AG04449 (cell line): ENCODE results near the gene UBL4A.
"Not testable (repeated sequence)": the region's sequence is repeated elsewhere in the genome, so short reads cannot be mapped to it uniquely, and the experiment has no call there.

ENCODE experiments used
- CTCF ChIA-PET: fragments of 350-600 bp; formaldehyde crosslinking; extraction: SDS; loops from one replicate; lab custom pipeline; 2021; ENCODE audit warnings: antibody characterized with exemption; lab: Yijun Ruan, JAX
- POLR2A ChIA-PET: fragments of 400-600, 350-600 bp; formaldehyde crosslinking; extraction: SDS; loops from one replicate; lab custom pipeline; 2020; ENCODE audit warnings: antibody characterized with exemption, inconsistent platforms; lab: Yijun Ruan, JAX
- DNase-seq: peaks from one replicate; pipeline ENCODE4 v3.0.0-alpha.2; 2010; ENCODE audit warnings: low read depth, low spot score
- H3K4me3 ChIP-seq: 2 replicates; pipeline ENCODE4 v1.5.1; 2011; ENCODE audit warnings: low read depth, mild to moderate bottlenecking, control low read depth, low read length
- CTCF ChIP-seq: IDR thresholded peaks from one replicate; pipeline ENCODE4 v1.5.1; 2011; ENCODE audit warnings: mild to moderate bottlenecking, moderate library complexity, low read length, control low read depth, inconsistent platforms; ENCODE audit not compliant: insufficient read depth; ENCODE audit errors: missing control alignments

The UBL4A gene

GRCh38 chrX:154505734-154506133 lies 19.3 kb upstream of the UBL4A start:
- no peak for TF ChIP-seq CTCF
- no peak for DNase-seq
- POLR2A ChIA-PET, result interaction anchor here (0.8 kb wide), 1 partner anchor 20 kb away, joined by 3 read pairs; the partner anchor contains the start of gene UBL4A
- no peak overlapping the region for H3K4me3 ChIP-seq
- CTCF ChIA-PET, result no interaction called here

GRCh38 chrX:154502989-154503388 lies 16.6 kb upstream of the UBL4A start:
- no peak for TF ChIP-seq CTCF
- no peak for DNase-seq
- H3K4me3 ChIP-seq, result no peak overlapping the region
- CTCF ChIA-PET, result no interaction called here
- POLR2A ChIA-PET, result no interaction called here

GRCh38 chrX:154502098-154502497 lies 15.7 kb upstream of the UBL4A start:
- TF ChIP-seq CTCF, result no peak
- no peak overlapping the region for H3K4me3 ChIP-seq
- CTCF ChIA-PET, result no interaction called here
- POLR2A ChIA-PET, result interaction anchor here (0.9 kb wide), 1 partner anchor 12 kb away, joined by 3 read pairs; the partner anchor contains the start of gene SLC10A3
- DNase-seq, result no peak

- CTCF ChIA-PET, H3K4me3 ChIP-seq, DNase-seq: not testable (repeated sequence)
- POLR2A ChIA-PET, result interaction anchor here (0.9 kb wide), 1 partner anchor 11 kb away, joined by 3 read pairs; the partner anchor contains the start of gene SLC10A3
Measured at GRCh38 chrX:154501423-154501822, 15.0 kb upstream of the UBL4A start.

GRCh38 chrX:154496591-154497137 lies 10.2 kb upstream of the UBL4A start:
- POLR2A ChIA-PET, result interaction anchor here (0.6 kb wide), 1 partner anchor 17 kb away, joined by 3 read pairs; no protein-coding TSS in a partner anchor
- H3K4me3 ChIP-seq, DNase-seq, CTCF ChIA-PET: not testable (repeated sequence)

GRCh38 chrX:154495472-154495922 lies 9.1 kb upstream of the UBL4A start:
- ChIA-PET CTCF (no interaction called here), POLR2A (no interaction called here)
- H3K4me3 ChIP-seq, result no peak overlapping the region
- TF ChIP-seq CTCF, result no peak
- DNase-seq, result no peak

GRCh38 chrX:154494715-154495114 lies 8.3 kb upstream of the UBL4A start:
- ChIA-PET POLR2A (no interaction called here), CTCF (no interaction called here)
- no peak for TF ChIP-seq CTCF
- H3K4me3 ChIP-seq, result no peak overlapping the region
- no peak for DNase-seq
